GM12801 (cell line): ENCODE data around the gene MED12L.

Experiments used
- CTCF ChIP-seq: IDR thresholded peaks from one replicate; pipeline ENCODE4 v1.5.1; 2011; ENCODE audit warnings: control low read depth; ENCODE audit not compliant: insufficient read length; ENCODE audit errors: extremely low read depth

The MED12L gene

DNA sequence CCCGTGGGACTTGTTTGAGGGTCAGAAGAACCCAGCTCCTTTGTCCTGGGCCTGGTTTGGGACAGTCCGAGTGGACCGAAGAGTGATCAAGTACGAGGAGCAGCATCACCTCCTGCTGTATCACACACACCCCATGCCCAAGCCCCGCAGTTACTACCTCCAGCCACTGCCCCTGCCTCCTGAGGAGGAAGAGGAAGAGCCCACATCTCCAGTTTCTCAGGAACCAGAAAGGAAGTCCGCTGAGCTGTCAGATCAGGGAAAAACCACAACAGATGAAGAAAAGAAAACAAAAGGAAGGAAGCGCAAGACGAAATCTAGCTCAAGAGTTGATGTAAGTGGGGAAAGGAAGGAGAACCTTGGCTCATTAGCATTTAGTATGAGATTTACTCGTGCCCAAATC, 302.4 kb downstream of the MED12L start:
- no peak for TF ChIP-seq CTCF

- TF ChIP-seq CTCF, result no peak
Observed at GRCh38 chr3:151391720-151392119, 306.3 kb downstream of the MED12L start.

- TF ChIP-seq CTCF, result no peak
Observed at GRCh38 chr3:151393146-151393830, 307.8 kb downstream of the MED12L start.

- TF ChIP-seq CTCF, result no peak
Observed at GRCh38 chr3:151393941-151394340, 308.5 kb downstream of the MED12L start.

- TF ChIP-seq CTCF, result no peak
Observed at GRCh38 chr3:151394611-151395010, 309.1 kb downstream of the MED12L start.

DNA sequence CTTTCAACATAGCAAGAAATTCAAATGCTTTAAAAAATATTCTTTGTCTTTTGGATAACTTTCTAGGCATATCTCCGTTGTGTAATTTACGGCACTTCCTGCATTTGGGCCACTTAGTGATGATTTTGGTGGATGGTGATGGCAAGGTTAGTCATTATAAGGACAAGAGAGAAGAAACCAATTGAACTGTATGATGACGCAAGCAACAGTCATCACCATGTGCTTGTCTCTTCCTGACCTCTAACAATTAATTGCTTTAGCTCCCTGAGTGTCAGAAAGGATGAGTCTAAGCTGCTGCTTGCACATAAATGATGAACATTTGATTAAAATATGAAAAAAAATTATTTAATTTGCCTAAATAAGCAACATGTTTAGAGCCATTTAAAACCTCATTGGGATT, 310.3 kb downstream of the MED12L start:
- no peak for TF ChIP-seq CTCF

GRCh38 chr3:151398895-151399294, 313.4 kb downstream of the MED12L start:
- no peak for TF ChIP-seq CTCF
